Esophagus squamous epithelium (tissue), 5 donors: ENCODE measurements around the gene SPACDR. TPM values are rescaled to one million over a fixed set of nuclear protein-coding genes. Genes with fewer than 3 reads are reported as not detected.

Source experiments
- DNase-seq: peaks from one replicate; lab custom pipeline; 2025; lab: John Stamatoyannopoulos, UW
- H3K27ac ChIP-seq, 4 donors: fragments of 200-600 bp; sonication (generic); one replicate each; pipeline ENCODE4 v1.5.1; 2016 to 2019; ENCODE audit warnings: mild to moderate bottlenecking in 1 of 4
- H3K27me3 ChIP-seq, 4 donors: fragments of 200-600 bp; sonication (generic); 1 replicate in 3 of 4; 2 replicates in 1 of 4; pipeline versions ENCODE4 v1.5.1 to v1.6.0; 2017 to 2021; ENCODE audit warnings: antibody characterized with exemption in 1 of 4
- H3K36me3 ChIP-seq, 3 donors: fragments of 200-600 bp; sonication (generic); one replicate each; pipeline ENCODE4 v1.5.1; 2016 to 2019
- H3K4me1 ChIP-seq, 3 donors: fragments of 200-600 bp; sonication (generic); one replicate each; pipeline ENCODE4 v1.5.1; 2017 to 2019
- H3K4me3 ChIP-seq, 4 donors: fragments of 200-600 bp; sonication (generic); 1 replicate in 3 of 4; 2 replicates in 1 of 4; pipeline ENCODE4 v1.5.1; 2016 to 2019; ENCODE audit warnings: mild to moderate bottlenecking in 2 of 4, moderate library complexity in 1 of 4
- H3K9me3 ChIP-seq, 3 donors: fragments of 200-600 bp; sonication (generic); one replicate each; pipeline ENCODE4 v1.5.1; 2016 to 2019
- CTCF ChIP-seq, 6 experiments: fragments of 450-650 bp in 4 of 6; fragments of 200-600 bp in 2 of 6; sonication (generic) in 2 of 6; IDR thresholded peaks; one replicate each; pipeline ENCODE4 v1.5.1; 2016 to 2019; ENCODE audit warnings: antibody characterized with exemption in 6 of 6, mild to moderate bottlenecking in 4 of 6, moderate library complexity in 4 of 6
- POLR2A ChIP-seq, 4 donors: fragments of 450-650 bp; IDR thresholded peaks; one replicate each; pipeline ENCODE4 v1.6.1; 2017; ENCODE audit warnings: antibody characterized with exemption in 4 of 4, mild to moderate bottlenecking in 4 of 4, moderate library complexity in 3 of 4
- WGBS, 2 donors: methylation state at CpG; one replicate each; pipeline ENCODE4 v1.1.5; 2018; 5-methylcytosine and 5-hydroxymethylcytosine counted together
- intact Hi-C: fragments of 100-400 bp; cut with DNase I; formaldehyde crosslinking; loops from one replicate; pipeline ENCODE4 v1.15.0; 2022
- total RNA-seq, 4 donors: library from RNA; depleted of rRNA; stranded (reverse); fragments of >200 nt; gene quantifications; one replicate each; pipeline ENCODE4 v1.1.0, GENCODE V29; 2016
- donor health status: DM: yes; HTN: yes; CAD: no.

The SPACDR gene
- total RNA-seq, 4 donors from 2014 or later: not detected

DNA sequence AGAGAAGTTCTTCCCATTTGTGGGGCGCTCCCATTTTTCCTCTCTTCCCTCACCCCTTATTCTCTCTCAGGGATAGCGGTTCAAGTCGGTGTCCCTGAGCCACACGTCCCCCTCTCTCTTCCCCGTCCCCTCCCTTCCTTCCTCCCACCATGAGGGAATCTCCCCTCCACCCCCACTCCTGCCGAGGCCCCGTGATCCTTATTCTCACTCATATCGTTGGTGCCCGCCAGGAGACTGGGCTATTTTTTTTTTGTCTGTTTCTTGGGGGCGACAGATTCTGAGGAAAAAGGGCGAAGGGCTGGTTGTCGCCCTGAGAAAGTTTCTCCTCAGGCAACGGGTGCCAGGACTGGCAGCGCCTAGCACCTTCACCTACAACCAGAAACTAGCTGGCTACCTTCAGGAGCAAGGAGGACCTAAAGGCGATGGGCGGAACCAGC is 36.3 kb downstream of the SPACDR start:
- Histone ChIP-seq H3K9me3 (no peaks in the 10 kb centered on the region), H3K27ac (peak overlapping the region; percentile 98 to 100 (median 100)), H3K4me3 (peak overlapping the region; percentile 85 to 97 (median 88)), H3K36me3 (peaks cover 0 to 18% (median 1%) of the 10 kb centered on the region in 3 donors), H3K4me1 (peaks cover 28 to 38% (median 29%) of the 10 kb centered on the region in 3 donors), H3K27me3 (no peaks in the 10 kb centered on the region)
- DNase-seq: no peak
- intact Hi-C loops: no loop called here
- 46 to 50% methylated on average over 7 to 10 of the region's 16 CpGs for WGBS, 2 donors
- TF ChIP-seq POLR2A (IDR thresholded peaks at IDR 0.05): no peak
- no peak for TF ChIP-seq CTCF (IDR thresholded peaks at IDR 0.05)

DNA sequence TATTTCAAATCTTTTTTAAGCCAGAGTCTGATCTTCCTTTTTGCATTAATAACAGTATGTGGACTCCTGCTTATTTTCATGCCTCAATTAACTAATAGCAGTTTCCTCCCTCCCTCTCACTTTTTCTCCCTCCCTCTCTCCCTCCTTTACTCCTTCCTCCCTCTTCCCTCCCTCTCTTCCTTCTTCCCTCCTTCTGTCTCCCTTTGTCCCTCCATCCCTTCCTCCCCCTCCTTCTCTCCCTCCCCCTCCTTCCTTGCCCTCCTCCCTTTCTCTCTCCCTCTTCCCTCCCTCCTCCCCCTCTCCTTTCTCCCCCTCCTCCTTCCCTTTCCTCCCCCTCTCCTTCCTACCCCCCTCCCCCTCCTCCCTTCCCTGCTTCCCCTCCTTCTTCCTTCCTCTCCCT is 37.5 kb downstream of the SPACDR start:
- TF ChIP-seq CTCF (IDR thresholded peaks at IDR 0.05) (no peak), POLR2A (IDR thresholded peaks at IDR 0.05) (no peak)
- intact Hi-C loops: no loop called here
- peaks cover 0 to 10% (median 0%) of the 10 kb centered on the region in 3 donors for H3K36me3 ChIP-seq

GRCh38 chr7:100425347-100425746 is 38.7 kb downstream of the SPACDR start:
- H3K27ac ChIP-seq: no peak overlapping the region
- intact Hi-C loops: no loop called here
- H3K4me1 ChIP-seq: peaks cover 6 to 14% (median 8%) of the 10 kb centered on the region in 3 donors
- no peak overlapping the region for H3K4me3 ChIP-seq
- no peaks in the 10 kb centered on the region for H3K27me3 ChIP-seq
- no peaks in the 10 kb centered on the region for H3K9me3 ChIP-seq
- peaks cover 0 to 4% (median 0%) of the 10 kb centered on the region in 3 donors for H3K36me3 ChIP-seq
- DNase-seq: no peak
- WGBS, 2 donors: 31 to 59% methylated on average over 1 of the region's 1 CpG
- no peak for TF ChIP-seq POLR2A (IDR thresholded peaks at IDR 0.05)
- no peak for TF ChIP-seq CTCF (IDR thresholded peaks at IDR 0.05)

More for the DNA sequence above, 37.5 kb downstream of the SPACDR start:
- H3K4me3 ChIP-seq: no peak overlapping the region
- no peak for DNase-seq
- no peak overlapping the region for H3K27ac ChIP-seq
- peaks cover 17 to 26% (median 20%) of the 10 kb centered on the region in 3 donors for H3K4me1 ChIP-seq
- H3K27me3 ChIP-seq: no peaks in the 10 kb centered on the region
- H3K9me3 ChIP-seq: no peaks in the 10 kb centered on the region

DNA sequence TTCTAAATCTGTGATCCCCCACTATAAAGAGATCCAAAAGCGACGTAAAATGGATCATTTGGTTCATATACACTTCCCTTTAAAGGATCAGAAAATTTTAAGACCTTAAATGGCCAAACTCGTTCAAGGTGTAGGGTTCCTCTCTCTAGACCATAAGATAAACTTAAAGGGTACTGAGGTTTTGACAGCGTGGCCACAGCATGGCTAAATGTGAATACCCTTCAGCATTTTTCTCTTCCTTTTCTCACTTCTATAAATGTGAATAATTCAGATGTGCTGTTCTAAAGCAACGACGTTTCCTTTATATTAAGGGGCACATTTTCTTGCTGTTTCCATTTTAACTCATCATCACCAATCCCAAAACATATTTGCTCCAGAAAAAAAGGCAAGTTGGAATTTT is 40.7 kb downstream of the SPACDR start:
- H3K4me1 ChIP-seq: peaks cover 6 to 10% (median 6%) of the 10 kb centered on the region in 3 donors
- no peak for TF ChIP-seq CTCF (IDR thresholded peaks at IDR 0.05)
- TF ChIP-seq POLR2A (IDR thresholded peaks at IDR 0.05): no peak
- WGBS, 2 donors: 78 to 79% methylated on average over 6 of the region's 6 CpGs
- H3K36me3 ChIP-seq: peaks cover 0 to 4% (median 0%) of the 10 kb centered on the region in 3 donors
- H3K4me3 ChIP-seq: no peak overlapping the region
- intact Hi-C loops: no loop called here
- H3K9me3 ChIP-seq: no peaks in the 10 kb centered on the region
- H3K27ac ChIP-seq: no peak overlapping the region
- H3K27me3 ChIP-seq: no peaks in the 10 kb centered on the region
- DNase-seq: no peak

DNA sequence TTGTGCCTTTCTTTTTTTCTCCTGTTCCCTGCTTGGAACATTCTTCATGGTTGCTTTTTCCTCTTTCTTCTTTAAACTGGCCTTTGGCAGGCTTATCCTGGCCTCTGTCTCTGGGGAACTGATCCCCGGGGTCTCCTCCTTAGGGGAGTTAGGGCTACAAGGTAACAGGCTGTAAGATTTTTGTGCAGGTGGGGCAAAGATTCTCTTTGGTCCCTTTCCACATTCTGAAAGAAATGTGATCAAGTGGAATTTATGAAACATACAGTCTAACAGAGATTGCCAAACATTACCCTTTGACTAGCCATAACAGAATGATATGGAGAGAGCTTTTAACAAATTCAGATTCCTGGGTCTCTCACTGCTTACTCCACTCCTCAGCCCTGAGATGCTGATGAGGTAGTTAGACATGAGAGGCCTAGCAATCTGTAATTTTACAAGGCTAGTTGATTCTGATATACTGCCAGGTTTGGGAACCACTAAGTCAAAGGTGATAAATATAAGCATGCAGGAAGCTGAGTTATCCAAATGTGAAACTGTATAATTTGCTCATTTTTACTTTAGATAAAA is 44.3 kb downstream of the SPACDR start:
- no peak overlapping the region for H3K4me3 ChIP-seq

More for the DNA sequence above, 44.3 kb downstream of the SPACDR start:
- intact Hi-C loops: no loop called here
- no peaks in the 10 kb centered on the region for H3K4me1 ChIP-seq
- 60 to 64% methylated on average over 1 of the region's 1 CpG for WGBS, 2 donors
- H3K27me3 ChIP-seq: no peaks in the 10 kb centered on the region
- H3K9me3 ChIP-seq: no peaks in the 10 kb centered on the region
- no peak for DNase-seq
- TF ChIP-seq POLR2A (IDR thresholded peaks at IDR 0.05) (no peak), CTCF (IDR thresholded peaks at IDR 0.05) (no peak)
- H3K27ac ChIP-seq: no peak overlapping the region
- peaks cover 0 to 4% (median 0%) of the 10 kb centered on the region in 3 donors for H3K36me3 ChIP-seq
